Liver (tissue), 9 donors: ENCODE measurements around the gene LRRC32. TPM values are rescaled to one million over a fixed set of nuclear protein-coding genes. Genes with fewer than 3 reads are reported as not detected.

ENCODE experiments used
- DNase-seq: peaks from one replicate; pipeline ENCODE4 v3.0.0-alpha.2; 2017; ENCODE audit warnings: low spot score
- H3K27ac ChIP-seq, 2 donors: one replicate each; pipeline ENCODE4 v1.7.0; 2013; ENCODE audit warnings: inconsistent platforms in 2 of 2, low read length in 2 of 2, control low read depth in 1 of 2, low read depth in 1 of 2, mild to moderate bottlenecking in 1 of 2
- H3K27me3 ChIP-seq, 4 donors: one replicate each; pipeline versions ENCODE4 v1.6.1 to v1.7.0; 2013; ENCODE audit warnings: low read length in 3 of 4, inconsistent platforms in 1 of 4, mild to moderate bottlenecking in 1 of 4, moderate library complexity in 1 of 4; ENCODE audit not compliant: control insufficient read depth in 4 of 4, insufficient read depth in 4 of 4
- H3K36me3 ChIP-seq, 4 donors: one replicate each; pipeline versions ENCODE4 v1.6.1 to v1.7.0; 2013; ENCODE audit warnings: low read length in 3 of 4, mild to moderate bottlenecking in 3 of 4, low read depth in 1 of 4, moderate library complexity in 1 of 4; ENCODE audit not compliant: control insufficient read depth in 4 of 4, insufficient read depth in 3 of 4
- H3K4me1 ChIP-seq, 4 donors: one replicate each; pipeline versions ENCODE4 v1.6.1 to v1.7.0; 2013; ENCODE audit warnings: low read length in 3 of 4, mild to moderate bottlenecking in 3 of 4, moderate library complexity in 1 of 4; ENCODE audit not compliant: control insufficient read depth in 4 of 4, insufficient read depth in 4 of 4
- H3K4me3 ChIP-seq, 3 donors: one replicate each; pipeline versions ENCODE4 v1.6.1 to v1.7.0; 2013; ENCODE audit warnings: low read length in 3 of 3, control low read depth in 1 of 3, low read depth in 1 of 3, mild to moderate bottlenecking in 1 of 3
- H3K9ac ChIP-seq, 2 donors: one replicate each; pipeline ENCODE4 v1.7.0; 2013; ENCODE audit warnings: low read length in 2 of 2, mild to moderate bottlenecking in 2 of 2, moderate library complexity in 2 of 2, control low read depth in 1 of 2, low read depth in 1 of 2
- H3K9me3 ChIP-seq, 4 donors: one replicate each; pipeline versions ENCODE4 v1.6.1 to v1.7.0; 2013; ENCODE audit warnings: low read length in 3 of 4; ENCODE audit not compliant: control insufficient read depth in 4 of 4
- ATF3 ChIP-seq: IDR thresholded peaks from 2 replicates; pipeline ENCODE4 v1.6.1; 2016; ENCODE audit warnings: antibody characterized with exemption
- CTCF ChIP-seq: fragments of 150-350 bp; IDR thresholded peaks from 2 replicates; pipeline ENCODE4 v1.5.1; 2017; ENCODE audit warnings: improper control_type of control experiment, low read depth, low read length; ENCODE audit not compliant: missing input control
- EGR1 ChIP-seq, 2 donors: IDR thresholded peaks; 2 replicates each; pipeline ENCODE4 v1.6.1; 2016 to 2018; ENCODE audit warnings: antibody characterized with exemption in 2 of 2, low read depth in 2 of 2
- FOXA1 ChIP-seq: IDR thresholded peaks from 2 replicates; pipeline ENCODE4 v1.6.1; 2016; ENCODE audit warnings: antibody characterized with exemption
- FOXA2 ChIP-seq: IDR thresholded peaks from 2 replicates; pipeline ENCODE4 v1.6.1; 2016; ENCODE audit warnings: antibody characterized with exemption
- GABPA ChIP-seq, 2 donors: IDR thresholded peaks in 1 of 2; conservative IDR thresholded peaks in 1 of 2; 2 replicates each; pipeline ENCODE4 v1.6.1; 2016; ENCODE audit warnings: antibody characterized with exemption in 2 of 2, mild to moderate bottlenecking in 1 of 2, moderate library complexity in 1 of 2
- HNF4A ChIP-seq, 2 donors: conservative IDR thresholded peaks; 2 replicates each; pipeline ENCODE4 v1.6.1; 2016; ENCODE audit warnings: antibody characterized with exemption in 2 of 2, mild to moderate bottlenecking in 2 of 2
- HNF4G ChIP-seq: IDR thresholded peaks from 2 replicates; pipeline ENCODE4 v1.6.1; 2016; ENCODE audit warnings: antibody characterized with exemption
- JUND ChIP-seq, 2 donors: IDR thresholded peaks; 2 replicates each; pipeline ENCODE4 v1.6.1; 2016; ENCODE audit warnings: antibody characterized with exemption in 2 of 2
- MAX ChIP-seq: IDR thresholded peaks from 2 replicates; pipeline ENCODE4 v1.6.1; 2016; ENCODE audit warnings: antibody characterized with exemption
- NR2F2 ChIP-seq: IDR thresholded peaks from 2 replicates; pipeline ENCODE4 v1.6.1; 2016; ENCODE audit warnings: antibody characterized with exemption
- RAD21 ChIP-seq, 2 donors: IDR thresholded peaks; 2 replicates each; pipeline ENCODE4 v1.6.1; 2016; ENCODE audit warnings: antibody characterized with exemption in 2 of 2, mild to moderate bottlenecking in 2 of 2
- REST ChIP-seq: IDR thresholded peaks from 2 replicates; pipeline ENCODE4 v1.6.1; 2016; ENCODE audit warnings: antibody characterized with exemption, mild to moderate bottlenecking
- RXRA ChIP-seq, 2 donors: IDR thresholded peaks; 2 replicates each; pipeline ENCODE4 v1.6.1; 2017 to 2018; ENCODE audit warnings: antibody characterized with exemption in 2 of 2, mild to moderate bottlenecking in 1 of 2
- SP1 ChIP-seq: IDR thresholded peaks from 2 replicates; pipeline ENCODE4 v1.6.1; 2018; ENCODE audit warnings: antibody characterized with exemption, mild to moderate bottlenecking
- TAF1 ChIP-seq: conservative IDR thresholded peaks from 2 replicates; pipeline ENCODE4 v1.6.1; 2016; ENCODE audit warnings: antibody characterized with exemption, mild to moderate bottlenecking
- YY1 ChIP-seq: IDR thresholded peaks from 2 replicates; pipeline ENCODE4 v1.6.1; 2016; ENCODE audit warnings: antibody characterized with exemption, mild to moderate bottlenecking
- ZBTB33 ChIP-seq: IDR thresholded peaks from 2 replicates; pipeline ENCODE4 v1.6.1; 2016; ENCODE audit warnings: antibody characterized with exemption
- WGBS: extraction: QIAGEN DNeasy Blood & Tissue Kit; methylation state at CpG from one replicate; pipeline ENCODE4 v1.1.7; 2013; 5-methylcytosine and 5-hydroxymethylcytosine counted together
- polyA plus RNA-seq, 2 donors: library from polyadenylated mRNA; stranded (reverse) in 1 of 2; unstranded in 1 of 2; fragments of 200-250 nt in 1 of 2; fragments of >200 nt in 1 of 2; fragmentation: Nextera tagmentation in 1 of 2; extraction: Ambion mirVana in 1 of 2; gene quantifications; one replicate each; pipeline versions ENCODE4 v1.2.1 to v1.2.3, GENCODE V29; 2013 to 2015
- total RNA-seq, 2 donors: library from RNA; depleted of rRNA; stranded (reverse); fragments of >200 nt; gene quantifications; one replicate each; pipeline ENCODE4 v1.2.3, GENCODE V29; 2014
- donor health status: healthy.
- donor health status: healthy.
- donor health status: healthy.
- donor health status: healthy.
- donor health status: healthy.

LRRC32 gene
- total and polyA plus RNA-seq, 4 donors: 5.4 to 15.4 (median 9.3) TPM

- H3K27me3 ChIP-seq: no peaks in the 10 kb centered on the region
- H3K27ac ChIP-seq: no peak overlapping the region
- no peak overlapping the region for H3K9ac ChIP-seq
- no peak for DNase-seq
- 95% methylated on average over 7 of the region's 7 CpGs for WGBS
- H3K36me3 ChIP-seq: no peaks in the 10 kb centered on the region
- H3K4me1 ChIP-seq: no peaks in the 10 kb centered on the region
- no peak overlapping the region for H3K4me3 ChIP-seq
- TF ChIP-seq HNF4A (conservative IDR thresholded peaks at IDR 0.05): no peak
- no peak for TF ChIP-seq MAX
- TF ChIP-seq RXRA (IDR thresholded peaks at IDR 0.05): no peak
- TF ChIP-seq NR2F2: no peak
- TF ChIP-seq HNF4G: no peak
- TF ChIP-seq JUND (IDR thresholded peaks at IDR 0.05): no peak
- TF ChIP-seq ATF3: no peak
- no peak for TF ChIP-seq RAD21 (IDR thresholded peaks at IDR 0.05)
- TF ChIP-seq YY1: no peak
- no peak for TF ChIP-seq FOXA2
- no peak for TF ChIP-seq EGR1 (IDR thresholded peaks at IDR 0.05; ENCODE audit: low read depth in 2 of 2)
- no peak for TF ChIP-seq GABPA (IDR thresholded peaks at IDR 0.05 in 1 of 2, conservative IDR thresholded peaks at IDR 0.05 in 1 of 2)
- TF ChIP-seq SP1: no peak
- no peak for TF ChIP-seq REST
- no peak for TF ChIP-seq FOXA1
- TF ChIP-seq CTCF: no peak
- no peak for TF ChIP-seq ZBTB33
- TF ChIP-seq TAF1: no peak
- no peaks in the 10 kb centered on the region for H3K9me3 ChIP-seq
Observed at GRCh38 chr11:76688146-76688545, 17.6 kb upstream of the LRRC32 start.
